ENCODE measurements around the gene ATP8B1. TPM values are rescaled to one million over a fixed set of nuclear protein-coding genes. Genes with fewer than 3 reads are reported as not detected.

The ATP8B1 gene
- total and polyA plus RNA-seq, 2 of the 4 experiments (the other 2 are of a cell fraction), result 64.3 to 136 TPM

GRCh38 chr18:57738078-57738477 lies 65.0 kb downstream of the ATP8B1 start:
- WGBS, 2 experiments (ENCODE audit: extremely low coverage in 2 of 2, insufficient read length in 1 of 2), result 80% methylated on average over 1 of the region's 7 CpGs; no CpG with 5 or more reads in 1 of the 2 experiments
- in situ Hi-C loops (cut with MboI; ENCODE audit: low sequenced_read_pairs), result no loop called here

More at GRCh38 chr18:57738078-57738477, 65.0 kb downstream of the ATP8B1 start:
- H3K56ac ChIP-seq (ENCODE audit: extremely low read depth, insufficient read depth, low read length), result peak overlapping the region; percentile 13; the same call in 1 of the 2 replicates
- H3K4ac ChIP-seq (ENCODE audit: low read depth, low read length), result peak overlapping the region; percentile 66
- no peak overlapping the region for H4K5ac ChIP-seq (ENCODE audit: low read depth, low read length)
- H3K4me3 ChIP-seq (ENCODE audit: insufficient read depth, low read depth, low read length), result no peak overlapping the region
- peak overlapping the region in 1 of 2 experiments; percentile 52; a peak in 1 of 4 replicates for H4K8ac ChIP-seq (ENCODE audit: low read depth in 2 of 2, low read length in 2 of 2)
- peaks cover 36% of the 10 kb centered on the region for H4K20me1 ChIP-seq (ENCODE audit: insufficient read depth, low read length)
- peaks cover 3% of the 10 kb centered on the region; the same call in 1 of the 2 replicates for H3K9me3 ChIP-seq (ENCODE audit: control insufficient read depth, insufficient read depth, low read length)
- ChIA-PET CTCF (no interaction called here), POLR2A (ENCODE audit: unreplicated experiment) (no interaction called here)
- H2BK5ac ChIP-seq (ENCODE audit: low read depth, low read length, poor library complexity, severe bottlenecking), result peak overlapping the region; percentile 61
- H3K27ac ChIP-seq (ENCODE audit: insufficient read depth, low read length), result peak overlapping the region; percentile 11; the same call in 1 of the 2 replicates
- H2AK5ac ChIP-seq (ENCODE audit: low read depth, low read length), result peak overlapping the region; percentile 18; the same call in 1 of the 2 replicates
- peak overlapping the region; percentile 30; the same call in 1 of the 2 replicates for H3K14ac ChIP-seq (replicated peaks; ENCODE audit: low read depth, low read length)
- no peak overlapping the region for H3K9ac ChIP-seq (ENCODE audit: low read depth, low read length)
- peak overlapping the region; percentile 56 for H2BK120ac ChIP-seq (ENCODE audit: low read depth, low read length)
- TF ChIP-seq RAD21 (IDR thresholded peaks at IDR 0.05; ENCODE audit: low read length) (no peak), CEBPB (IDR thresholded peaks at IDR 0.05; ENCODE audit: low read depth, low read length) (no peak), USF2 (IDR thresholded peaks at IDR 0.05; ENCODE audit: low read depth, low read length) (no peak), CHD1 (IDR thresholded peaks at IDR 0.05; ENCODE audit: low read depth, low read length) (no peak), RFX5 (IDR thresholded peaks at IDR 0.05; ENCODE audit: low read depth, low read length) (no peak), RCOR1 (IDR thresholded peaks at IDR 0.05; ENCODE audit: insufficient replicate concordance, low read length) (no peak), MAZ (IDR thresholded peaks at IDR 0.05; ENCODE audit: borderline replicate concordance, low read depth, low read length) (no peak), FOS (IDR thresholded peaks at IDR 0.05; ENCODE audit: low read depth, low read length) (no peak), MXI1 (IDR thresholded peaks at IDR 0.05; ENCODE audit: borderline replicate concordance, low read depth, low read length) (no peak), MAFK (IDR thresholded peaks at IDR 0.05; ENCODE audit: low read depth, low read length) (no peak)
- H2BK20ac ChIP-seq (ENCODE audit: low read depth, low read length), result no peak overlapping the region
- H3K36me3 ChIP-seq (ENCODE audit: control insufficient read depth, insufficient read depth, low read length), result peaks cover 3% of the 10 kb centered on the region; the same call in 1 of the 2 replicates
- H3K23ac ChIP-seq (ENCODE audit: low read depth, low read length), result 0 out of 2 replicates have a peak overlapping the region, but pooled peaks have one; percentile 14
- H2AK9ac ChIP-seq (replicated peaks; ENCODE audit: low read depth, low read length, poor library complexity), result no peak overlapping the region
- peaks cover 10% of the 10 kb centered on the region for H3K9me1 ChIP-seq (ENCODE audit: insufficient read depth, low read length)
- H3K4me1 ChIP-seq (ENCODE audit: control insufficient read depth, insufficient read depth, low read length), result peaks cover 7% of the 10 kb centered on the region
- dilution Hi-C loops (cut with HindIII; ENCODE audit: low sequenced_read_pairs, unreplicated experiment), result no loop called here
- BruUV-seq (replicated peaks), result no TSS peak
- peaks cover 34 to 69% of the 10 kb centered on the region in 2 experiments for H3K79me1 ChIP-seq (ENCODE audit: low read depth in 1 of 2, low read length in 2 of 2)
- DNase-seq (no peak), ATAC-seq (ENCODE audit: low read depth) (no peak; the same call in 1 of the 2 replicates)
- H3K27me3 ChIP-seq (ENCODE audit: control insufficient read depth, insufficient read depth, low read length), result no peaks in the 10 kb centered on the region
- H2AFZ ChIP-seq (replicated peaks; ENCODE audit: low read length, poor library complexity), result no peak overlapping the region
- peak overlapping the region; percentile 22 for H3K4me2 ChIP-seq (ENCODE audit: low read depth, low read length)
- peak overlapping the region; percentile 10; the same call in 1 of the 2 replicates for H3K18ac ChIP-seq (ENCODE audit: low read depth, low read length)
- intact Hi-C loops (cut with micrococcal nuclease), result no loop called here
- no peak overlapping the region for H2BK15ac ChIP-seq (ENCODE audit: low read depth, low read length)
- H4K91ac ChIP-seq (ENCODE audit: insufficient read depth, low read depth, low read length), result 0 out of 2 replicates have a peak overlapping the region, but pooled peaks have one; percentile 14
